ENCODE data around the gene EVL.

Gene EVL

DNA sequence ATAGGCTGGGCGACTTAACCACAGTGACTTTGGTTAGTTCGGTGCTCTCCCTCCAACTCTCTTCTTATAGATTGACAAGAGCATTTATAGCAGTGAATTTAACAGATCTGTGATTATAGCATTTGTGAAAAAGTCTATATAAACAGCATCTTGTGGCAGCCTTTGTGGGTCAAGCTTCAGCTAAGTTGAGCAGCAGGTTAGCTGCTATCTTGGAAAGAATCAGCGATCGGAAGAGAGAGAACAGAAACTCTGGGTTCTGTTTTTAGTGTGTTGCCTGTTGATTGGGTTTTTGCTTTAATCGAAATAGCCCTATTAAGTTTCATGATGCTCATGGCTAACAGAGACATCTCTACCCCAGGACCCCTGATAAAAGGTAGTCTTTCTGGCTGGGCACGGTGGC is 20.2 kb downstream of the EVL start:
- no peak for DNase-seq (ENCODE audit: low spot score)

DNA sequence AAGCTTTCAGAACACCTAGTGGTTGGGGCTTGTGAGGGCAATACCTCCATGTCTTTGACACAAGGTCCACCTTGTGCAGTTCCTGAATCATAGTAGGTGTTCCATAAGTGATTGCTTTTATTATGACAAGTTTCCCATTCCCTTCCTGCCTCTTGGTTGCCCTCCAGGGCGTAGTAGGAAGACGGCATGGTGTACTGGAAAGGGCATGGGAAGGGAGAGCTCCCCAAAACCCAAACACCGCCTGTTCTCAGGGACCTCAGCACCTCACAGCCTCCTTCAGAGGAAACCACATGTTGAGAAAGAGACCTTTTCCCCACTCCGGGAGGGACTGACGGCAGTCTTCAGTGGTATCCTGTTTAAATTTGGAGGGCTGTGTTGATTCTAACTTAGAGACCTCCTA is 21.1 kb downstream of the EVL start:
- DNase-seq (ENCODE audit: low spot score): no peak

DNA sequence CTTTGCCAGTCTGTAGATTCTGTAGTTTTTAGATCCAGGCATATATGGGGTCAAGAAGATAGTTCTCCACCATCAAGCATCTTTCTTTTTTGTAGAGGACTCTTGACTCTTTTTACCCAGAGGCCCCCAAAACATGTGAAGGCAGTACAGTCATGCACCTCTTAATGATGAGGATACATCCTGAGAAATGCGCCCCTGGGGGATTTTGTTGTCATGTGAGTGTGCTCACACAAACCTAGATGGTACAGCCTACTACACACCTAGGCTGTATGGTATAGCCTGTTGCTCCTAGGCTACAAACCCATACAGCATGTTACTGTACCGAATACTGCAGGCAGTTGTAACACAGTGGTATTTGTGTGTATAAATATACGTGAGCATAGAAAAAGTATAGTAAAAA is 23.0 kb downstream of the EVL start:
- DNase-seq (ENCODE audit: low spot score): no peak

DNA sequence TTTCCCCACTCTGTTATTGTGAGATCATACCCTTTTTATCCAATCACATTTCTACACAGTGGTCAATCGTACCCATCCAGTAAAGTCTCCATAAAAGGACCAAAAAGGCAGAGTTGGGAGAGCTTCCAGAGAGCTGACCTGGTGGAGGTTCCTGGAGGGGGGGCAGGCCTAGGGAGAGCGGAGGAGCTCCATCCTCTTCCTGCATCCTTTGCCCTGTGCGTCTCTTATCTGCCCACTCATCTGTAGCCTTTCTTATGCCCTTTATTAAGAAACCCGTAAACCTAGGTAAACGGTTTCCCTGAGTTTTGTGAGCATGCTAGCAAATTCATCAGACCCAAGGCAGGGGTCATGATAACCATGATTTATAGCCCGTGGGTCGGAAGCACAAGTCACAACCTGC is 26.2 kb downstream of the EVL start:
- no peak for DNase-seq (ENCODE audit: low spot score)

DNA sequence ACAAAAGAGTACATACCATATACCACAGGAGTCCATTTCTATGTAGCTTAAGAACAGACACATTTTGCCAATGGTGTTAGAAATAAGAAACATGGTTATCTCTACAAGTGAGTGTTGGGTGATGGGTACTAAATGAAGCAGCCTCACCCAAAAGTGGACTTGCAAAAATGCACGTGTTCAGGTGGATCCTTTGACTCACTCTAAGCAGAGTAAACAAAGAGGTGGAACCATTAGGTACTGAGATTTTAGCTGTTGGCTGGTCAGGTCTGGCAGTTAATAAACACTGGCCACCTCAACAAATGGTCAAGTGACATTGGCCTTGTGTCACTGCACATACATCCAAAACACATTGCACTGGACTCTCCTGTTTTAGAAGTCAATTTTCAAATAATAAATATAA is 27.6 kb downstream of the EVL start:
- DNase-seq (ENCODE audit: low spot score): no peak

DNA sequence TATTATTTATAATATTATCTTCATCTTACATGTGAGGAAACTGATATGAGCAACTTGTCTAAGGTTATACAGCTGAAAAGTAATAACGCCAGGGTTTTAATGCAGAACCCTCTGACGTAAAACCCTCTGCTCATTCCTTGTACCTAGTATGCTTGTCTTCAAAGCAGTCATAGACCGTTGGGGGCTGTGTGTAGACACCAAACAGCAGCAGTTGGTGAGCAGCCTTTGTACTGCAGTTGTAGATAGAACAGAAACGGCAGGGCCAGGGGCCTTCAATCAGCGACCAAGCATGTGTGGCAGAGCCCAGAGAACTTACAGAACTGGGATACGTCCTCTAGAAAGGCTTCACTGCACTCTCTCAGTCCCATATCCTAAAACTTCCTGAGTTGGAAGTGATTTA is 28.1 kb downstream of the EVL start:
- no peak for DNase-seq (ENCODE audit: low spot score)

DNA sequence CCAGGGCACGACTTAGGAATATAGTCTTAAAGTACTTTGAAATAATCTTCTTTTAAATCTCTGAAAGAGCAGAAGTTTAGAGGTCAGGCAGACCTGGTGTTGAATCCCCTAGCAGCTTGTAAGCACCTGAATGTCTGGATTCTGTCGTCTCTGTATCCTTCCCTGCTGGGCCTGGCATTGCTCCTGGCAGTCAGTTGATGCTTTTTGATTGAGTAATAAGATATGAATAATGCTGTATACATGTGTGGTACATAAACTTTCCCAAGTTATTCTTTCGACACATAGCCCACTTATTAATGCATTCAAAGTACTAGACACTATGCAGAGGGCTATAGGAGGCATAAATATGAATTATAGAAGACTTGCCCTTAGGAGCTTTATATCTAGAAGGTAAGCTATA is 31.4 kb downstream of the EVL start:
- DNase-seq (ENCODE audit: low spot score): no peak

DNA sequence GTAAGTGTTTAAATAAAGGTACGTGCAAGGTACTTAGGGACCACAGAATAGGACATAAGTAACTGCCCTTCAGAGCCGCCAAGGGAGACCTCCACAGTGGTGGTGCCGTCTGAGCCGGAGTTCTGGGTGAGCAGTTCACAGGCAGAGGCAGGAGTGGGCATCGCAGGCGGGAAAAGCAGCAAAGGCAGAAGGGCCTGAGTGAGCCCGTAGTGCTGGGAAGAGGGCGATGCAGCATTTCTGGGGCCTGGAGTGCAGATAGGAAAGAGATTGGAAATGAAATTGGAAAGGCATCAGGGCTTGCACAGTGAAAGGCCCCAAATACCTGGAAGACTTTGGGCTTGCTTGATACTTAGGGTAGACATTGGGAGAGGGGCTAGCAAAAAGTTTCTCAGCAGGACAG is 32.9 kb downstream of the EVL start:
- no peak for DNase-seq (ENCODE audit: low spot score)

DNA sequence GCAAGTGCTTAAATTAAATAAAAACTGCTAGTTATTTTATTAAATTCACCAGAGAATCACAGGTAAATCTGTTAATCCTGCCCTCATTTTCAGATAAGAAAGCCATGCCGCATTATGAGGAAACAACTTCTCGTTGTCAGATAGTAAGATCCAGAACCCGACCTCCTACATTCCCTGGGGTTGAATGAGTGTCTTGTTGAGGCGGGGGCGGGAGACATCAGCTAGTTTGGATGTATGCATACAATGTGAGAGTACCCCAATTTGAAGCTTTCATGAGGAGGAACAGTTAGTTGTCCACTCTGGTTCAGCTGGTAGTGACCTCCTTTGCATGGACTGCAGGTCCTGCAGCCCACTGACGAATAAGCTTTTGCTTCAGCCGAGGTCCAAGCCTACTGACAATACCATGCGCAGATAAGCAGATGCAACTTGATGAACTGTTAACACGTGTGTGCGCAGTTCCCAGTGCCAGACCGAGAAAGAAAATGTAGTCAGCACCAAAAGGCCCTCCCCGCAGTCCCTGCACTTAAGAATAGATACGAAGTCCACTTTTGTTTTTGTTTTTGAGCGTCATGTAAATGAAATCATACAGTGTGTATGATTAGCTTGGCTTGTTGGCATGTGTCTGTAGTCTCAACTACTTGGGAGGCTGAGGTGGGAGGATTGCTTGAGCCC is 34.9 kb downstream of the EVL start:
- DNase-seq (ENCODE audit: low spot score): no peak

DNA sequence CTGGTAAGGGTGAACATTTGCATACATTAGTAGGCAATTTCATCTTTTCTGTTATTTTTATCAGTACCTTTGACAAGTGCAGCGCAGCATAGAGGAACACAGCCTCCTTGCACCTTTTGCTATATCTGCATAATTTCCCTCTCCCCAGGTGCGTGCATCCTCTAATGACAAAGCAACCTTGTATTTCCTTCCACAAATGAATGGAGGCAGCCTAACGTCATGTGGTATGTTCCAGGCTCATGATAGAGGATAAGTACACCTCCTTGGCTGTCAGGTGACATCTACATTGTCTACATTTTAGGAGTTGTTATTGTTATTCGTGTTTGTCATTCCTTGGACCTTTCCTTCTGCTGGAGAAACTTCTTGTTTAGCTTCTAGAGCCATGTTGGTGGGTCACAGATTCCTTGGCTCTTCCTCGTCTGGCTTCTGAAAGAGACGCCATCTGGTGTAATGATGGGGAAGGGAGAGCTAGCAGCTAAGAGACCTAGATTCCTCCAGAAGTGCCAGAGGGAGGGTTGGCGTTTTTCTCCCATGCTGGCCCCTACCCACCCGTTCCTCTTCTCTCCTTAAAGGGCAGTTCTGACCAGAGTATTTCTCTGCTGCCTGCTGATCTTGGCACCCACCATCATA is 37.0 kb downstream of the EVL start:
- no peak for DNase-seq (ENCODE audit: low spot score)

DNA sequence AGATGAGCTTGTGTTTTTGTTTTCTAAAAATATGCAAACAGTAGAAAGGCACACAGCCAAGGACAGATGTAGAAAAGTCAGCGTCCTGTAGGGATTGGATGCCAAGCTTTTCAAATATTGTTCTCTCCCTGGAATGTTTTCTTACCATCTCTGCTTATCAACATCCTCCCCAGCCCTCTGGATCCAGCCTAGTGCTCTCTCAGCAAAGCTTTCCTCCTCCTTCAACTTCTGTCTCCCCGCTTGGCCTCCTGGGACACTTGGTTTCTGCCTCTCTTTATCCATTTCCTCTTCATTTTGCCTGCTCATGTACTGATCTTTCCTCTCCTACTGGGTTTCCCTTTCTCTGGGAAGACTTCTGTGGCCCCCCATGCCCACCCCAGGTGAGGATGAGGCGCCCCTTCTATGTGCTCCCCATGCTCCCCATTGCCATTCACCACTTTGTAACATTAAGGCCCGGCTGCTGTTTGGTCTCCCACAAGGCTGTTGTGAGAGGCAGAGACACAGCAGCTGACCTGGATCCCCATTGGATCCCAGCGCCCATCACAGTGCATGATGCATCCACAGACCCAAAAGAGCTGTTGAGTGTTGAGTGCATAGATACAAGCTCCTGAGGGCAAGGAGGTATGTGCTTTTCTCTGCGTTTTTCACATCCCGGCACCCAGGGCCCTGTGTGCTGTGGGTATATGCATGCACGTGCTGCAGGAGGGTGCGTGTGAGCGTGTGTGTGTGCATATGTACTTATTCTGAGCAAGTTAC is 38.2 kb downstream of the EVL start:
- DNase-seq (ENCODE audit: low spot score): no peak

DNA sequence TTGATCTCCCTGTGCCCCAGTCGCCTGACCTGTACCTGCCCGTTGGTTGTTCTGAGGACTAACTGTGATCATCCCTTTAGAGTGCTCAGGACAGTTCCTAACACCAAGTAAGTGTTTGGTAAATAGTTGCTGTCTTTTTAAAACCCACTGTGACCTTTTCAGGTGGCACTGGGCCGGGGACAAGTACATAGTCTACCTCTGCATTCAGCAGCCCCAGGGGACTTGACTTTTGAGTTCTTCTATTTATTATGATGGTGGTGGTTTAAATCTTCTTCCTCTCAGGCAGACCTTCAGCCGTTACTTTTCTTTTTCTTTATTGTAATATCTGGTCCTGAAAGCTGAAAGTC is 38.8 kb downstream of the EVL start:
- no peak for DNase-seq (ENCODE audit: low spot score)

DNA sequence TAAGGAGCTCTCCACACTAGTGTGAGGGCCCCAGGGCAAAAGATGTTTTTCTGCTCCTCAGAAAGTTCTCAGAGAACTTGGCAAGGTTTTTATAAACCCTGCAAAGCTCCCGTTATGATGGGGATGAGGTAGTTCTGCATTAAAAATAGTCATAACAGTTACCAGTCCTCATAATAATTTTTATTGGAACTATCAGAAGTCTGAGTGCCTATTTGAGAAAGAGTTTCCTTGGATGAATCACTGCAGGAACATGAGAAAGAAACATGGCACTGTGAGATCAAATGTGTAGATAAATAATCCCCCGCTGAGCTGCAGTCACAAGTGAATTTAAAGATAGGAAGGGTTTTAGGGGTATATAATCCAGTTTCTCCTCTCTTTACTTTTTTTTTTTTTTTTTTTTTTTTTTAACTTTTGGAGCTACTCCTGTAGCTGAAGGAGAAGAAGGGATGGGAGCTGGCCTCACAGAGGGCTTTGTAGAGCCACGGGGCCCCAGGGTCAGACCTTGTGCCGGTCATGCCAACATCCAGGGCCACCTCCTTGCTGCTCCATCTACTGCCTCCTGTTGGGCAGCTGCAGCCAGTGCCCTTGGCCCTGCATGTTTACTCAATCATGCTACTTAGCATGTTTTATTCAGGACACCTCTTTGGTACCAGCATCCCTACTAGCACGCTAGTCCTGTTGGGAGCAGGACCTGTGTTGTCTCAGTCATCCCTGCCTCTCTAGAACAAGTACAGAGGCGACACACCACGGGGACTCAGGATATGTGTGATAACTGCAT is 39.5 kb downstream of the EVL start:
- DNase-seq (ENCODE audit: low spot score): peak; percentile 33

DNA sequence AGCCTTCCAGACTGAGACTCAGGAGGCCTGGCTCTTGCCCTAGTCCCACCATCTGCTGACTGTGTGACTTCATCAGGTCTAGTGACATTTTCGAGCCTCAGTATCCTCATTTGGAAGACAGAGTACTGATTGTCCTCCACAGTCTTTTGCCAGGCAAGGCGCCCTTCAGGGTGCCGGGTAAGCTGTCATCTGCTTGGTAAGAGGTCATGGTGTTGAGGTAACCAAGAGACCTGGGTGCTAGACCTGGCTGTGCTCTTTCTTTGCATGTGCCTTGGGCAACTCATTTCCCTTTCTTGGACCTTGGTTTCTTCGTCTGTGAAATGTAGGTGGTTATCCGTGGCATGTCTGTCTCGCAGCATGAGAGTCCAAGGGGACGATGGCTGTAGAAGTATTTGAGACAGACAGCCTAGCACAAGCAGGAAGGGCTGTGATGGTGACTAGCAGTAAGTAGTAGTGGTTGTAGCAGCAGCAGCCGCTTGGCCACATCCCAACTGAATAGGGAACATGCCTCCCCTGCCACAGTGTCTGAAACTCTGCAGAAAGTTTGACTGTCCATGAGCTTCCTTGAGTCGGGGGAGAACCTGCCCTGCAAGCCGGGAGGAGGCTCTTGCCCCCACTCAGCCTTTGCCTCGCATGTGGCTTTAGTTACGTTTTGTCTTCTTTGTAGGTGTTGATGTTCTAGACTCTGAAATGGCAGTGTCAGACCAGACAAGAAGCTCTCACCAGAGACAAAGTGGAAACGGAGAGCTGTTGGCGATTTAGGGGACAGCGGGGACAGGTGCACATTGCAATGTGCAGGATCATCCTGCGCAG is 40.3 kb downstream of the EVL start:
- DNase-seq (ENCODE audit: low spot score): no peak

DNA sequence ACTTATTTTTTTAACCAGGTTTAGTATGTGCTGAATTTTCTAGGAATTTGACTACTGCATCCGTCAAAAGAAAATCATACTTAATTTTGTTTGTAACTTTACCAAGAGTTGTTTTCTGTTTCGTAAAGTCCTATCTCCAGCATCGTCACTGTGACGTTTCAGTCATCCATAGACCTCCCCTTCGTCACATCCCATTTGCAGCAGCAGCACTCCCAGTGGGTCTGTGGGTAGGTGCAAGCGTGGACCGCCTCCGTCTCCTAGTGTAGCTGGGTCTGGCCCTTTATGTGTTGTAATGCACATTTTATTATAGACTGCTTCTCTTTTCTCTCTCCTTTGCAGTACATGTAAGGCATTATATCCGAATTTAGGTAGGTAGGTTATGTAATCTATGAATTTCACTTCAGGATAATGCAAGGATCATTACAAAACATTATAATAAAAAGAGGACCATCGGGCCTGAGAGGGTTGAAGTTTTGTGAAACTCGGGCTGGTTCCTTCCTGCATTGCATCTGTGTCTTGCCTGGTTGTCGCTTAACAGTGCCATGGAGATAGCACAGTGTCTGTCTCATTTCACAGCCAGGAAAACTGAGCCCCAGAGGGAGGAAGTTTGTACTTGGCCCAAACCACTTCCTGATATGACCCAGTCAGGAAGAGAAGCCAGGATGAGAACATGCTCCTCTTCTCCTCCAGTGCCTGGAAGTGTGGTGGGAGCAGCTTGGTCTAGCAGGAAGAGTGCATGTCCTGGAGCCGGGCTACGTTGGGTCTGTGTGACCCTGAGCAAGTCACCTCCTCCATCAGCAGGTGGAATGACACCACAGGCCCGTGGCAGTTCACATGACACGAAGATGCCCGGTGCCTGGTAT is 41.3 kb downstream of the EVL start:
- no peak for DNase-seq (ENCODE audit: low spot score)

DNA sequence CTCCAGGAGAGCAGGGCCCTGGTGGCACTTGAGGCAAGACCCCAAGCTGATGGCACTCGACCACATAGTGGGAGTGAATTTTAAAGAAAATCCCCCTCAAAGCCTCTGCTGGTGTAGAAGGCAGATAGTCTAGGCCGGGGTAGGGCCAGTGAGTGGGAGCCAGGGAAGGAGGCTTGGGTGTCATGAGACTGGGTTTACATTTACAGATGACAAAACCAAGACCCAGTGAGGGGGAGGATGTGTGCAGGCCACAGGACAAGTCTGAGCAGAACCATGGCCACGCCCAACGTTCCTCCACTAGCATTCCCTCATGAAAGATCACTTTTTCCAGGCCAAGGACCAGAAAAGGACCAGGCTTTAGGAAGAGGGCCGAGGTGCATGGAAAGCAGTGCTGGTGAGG is 42.0 kb downstream of the EVL start:
- DNase-seq (ENCODE audit: low spot score): no peak

DNA sequence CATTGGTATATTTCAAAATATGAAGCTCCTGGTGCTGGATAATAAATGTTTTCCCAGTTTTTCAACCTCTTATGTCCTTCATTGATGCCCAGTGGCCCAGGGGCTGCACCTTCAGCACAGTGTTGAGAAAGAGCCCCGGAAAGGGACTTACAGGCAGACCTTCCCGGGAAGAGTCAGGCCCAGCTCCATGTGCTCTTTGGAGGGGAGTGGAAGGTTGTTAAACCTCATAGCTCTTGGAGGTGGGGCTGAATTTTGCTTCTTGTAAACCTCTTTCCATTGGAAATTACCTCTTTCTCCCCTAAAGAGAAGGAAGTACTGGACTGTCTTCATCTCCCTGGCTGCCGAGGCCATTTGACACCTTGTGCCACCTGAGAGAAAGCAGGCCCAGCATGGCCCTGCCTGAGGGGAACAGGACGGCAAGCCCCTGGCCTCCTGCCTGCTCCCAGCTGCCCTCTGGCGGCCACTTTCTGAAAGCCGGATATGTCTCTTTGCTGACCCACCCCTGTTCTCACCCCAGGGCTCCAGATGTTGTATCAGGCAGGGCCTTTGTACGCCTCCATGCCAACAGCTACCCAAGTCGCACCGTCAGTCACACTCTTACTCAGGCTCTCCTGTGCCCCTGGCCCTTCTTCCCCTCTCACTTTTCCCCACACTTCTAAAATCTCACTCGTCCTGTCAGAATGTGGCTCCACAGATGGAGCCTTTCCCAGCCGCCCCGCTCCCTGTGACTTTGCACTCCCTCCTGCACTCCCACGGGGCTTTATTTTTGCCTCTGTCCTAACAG is 43.0 kb downstream of the EVL start:
- DNase-seq (ENCODE audit: low spot score): peak; percentile 62

DNA sequence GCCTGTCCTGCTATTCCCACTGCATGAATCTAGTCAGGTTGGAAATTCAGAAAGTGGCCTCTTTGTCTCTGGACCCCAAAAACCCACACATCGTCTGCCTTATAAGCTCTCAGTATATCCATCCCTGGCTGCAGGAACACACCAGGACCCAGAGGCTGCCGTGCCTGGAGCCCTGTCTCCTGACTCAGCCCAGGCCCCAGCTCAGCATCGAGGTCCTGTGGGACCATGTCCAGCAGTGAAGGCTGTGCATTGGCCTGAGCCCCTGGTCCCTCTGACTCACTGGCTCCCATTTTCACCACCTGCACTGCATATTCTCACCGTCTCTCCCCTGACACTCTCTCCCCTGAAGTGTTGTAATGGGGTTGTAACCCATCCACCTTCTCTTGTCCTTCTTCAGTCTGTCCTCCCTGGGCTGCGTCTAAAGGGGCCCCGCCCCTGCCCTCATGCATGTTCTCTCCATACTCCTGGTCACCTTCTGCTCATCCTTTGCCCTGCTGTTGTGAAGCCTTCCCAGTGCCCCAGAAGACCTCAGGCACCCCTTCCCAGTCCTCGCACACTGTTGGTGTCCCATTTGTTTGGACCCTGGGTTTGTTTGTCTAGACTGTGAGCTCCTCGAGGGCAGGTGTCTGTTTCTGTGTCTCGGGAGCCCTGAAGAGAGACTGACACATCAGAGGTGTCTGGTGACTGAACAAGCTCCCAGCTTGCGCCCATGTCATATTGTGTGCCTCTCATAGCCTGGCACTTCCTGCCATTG is 43.8 kb downstream of the EVL start:
- DNase-seq (ENCODE audit: low spot score): no peak

DNA sequence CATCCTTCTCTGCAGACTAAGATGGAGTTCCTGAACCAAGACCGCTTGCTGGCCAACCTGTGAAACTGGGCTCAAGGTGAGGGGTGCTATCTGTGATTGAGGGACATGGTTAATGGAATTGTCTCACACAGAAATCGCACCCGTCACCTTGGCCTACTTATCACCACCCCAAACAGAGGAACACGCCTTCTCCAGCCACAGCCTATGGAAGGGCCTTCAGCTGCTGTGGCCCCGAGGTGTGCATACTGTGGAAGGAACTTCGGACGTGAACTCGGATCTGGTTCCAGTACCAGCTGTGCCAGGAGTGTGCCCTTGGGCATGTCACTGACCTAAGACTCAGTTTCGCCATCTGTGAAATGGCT is 44.4 kb downstream of the EVL start:
- no peak for DNase-seq (ENCODE audit: low spot score)

DNA sequence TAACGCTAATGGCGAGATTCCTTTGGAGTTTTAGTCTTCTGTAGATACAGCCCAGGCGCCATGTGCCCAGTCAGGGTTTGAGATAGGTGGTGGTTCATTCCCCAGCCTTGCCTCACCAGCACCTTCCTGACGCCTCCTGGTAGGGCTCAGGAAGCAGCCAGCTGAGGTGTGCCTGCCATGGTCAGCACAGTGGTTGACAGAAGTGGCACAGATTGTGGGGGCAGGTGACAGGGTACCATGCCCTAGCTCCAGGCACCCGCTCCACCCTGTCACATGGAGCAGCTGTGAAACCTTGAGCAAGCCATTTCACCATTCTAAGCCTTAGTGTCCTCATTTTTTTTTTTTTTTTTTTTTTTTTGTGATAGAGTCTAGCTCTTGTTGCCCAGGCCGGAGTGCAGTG is 45.6 kb downstream of the EVL start:
- no peak for DNase-seq (ENCODE audit: low spot score)

Data from LoVo (cell line).